Activated T-helper 17 cell treated with anti-CD3 and anti-CD28 coated beads, Interleukin-2, amount 50 U/mL, for 72 hours (primary cell): ENCODE measurements around the gene VAPA. TPM values are rescaled to one million over a fixed set of nuclear protein-coding genes. Genes with fewer than 3 reads are reported as not detected.
A peak's percentile ranks its signal among the peaks of the same experiment; 100 is the strongest.
"Not testable (repeated sequence)": the region's sequence is repeated elsewhere in the genome, so short reads cannot be mapped to it uniquely, and the experiment has no call there.

Source experiments
- ATAC-seq: fragments of 150-1000 bp; cut with Tn5 transposase; replicated peaks from 2 replicates; pipeline ENCODE4 v1.10.0; 2021; ENCODE audit warnings: mild to moderate bottlenecking, moderate library complexity
- H3K27ac Mint-ChIP-seq: one replicate; pipeline ENCODE4 v1.8.0; 2022; ENCODE audit warnings: mixed read lengths
- H3K27me3 Mint-ChIP-seq: one replicate; pipeline ENCODE4 v1.8.0; 2022; ENCODE audit warnings: mixed read lengths
- H3K36me3 Mint-ChIP-seq: one replicate; pipeline ENCODE4 v1.8.0; 2022; ENCODE audit warnings: low read depth, mild to moderate bottlenecking, mixed read lengths
- H3K4me1 Mint-ChIP-seq: one replicate; pipeline ENCODE4 v1.8.0; 2022; ENCODE audit warnings: mixed read lengths
- H3K4me3 Mint-ChIP-seq: one replicate; pipeline ENCODE4 v1.8.0; 2022; ENCODE audit warnings: mild to moderate bottlenecking, mixed read lengths
- H3K9me3 Mint-ChIP-seq: one replicate; pipeline ENCODE4 v1.8.0; 2022; ENCODE audit warnings: mixed read lengths
- total RNA-seq, 2 donors: library from RNA; stranded (reverse); gene quantifications; one replicate each; pipeline ENCODE4 v1.2.3, GENCODE V29; 2022

VAPA gene
- total RNA-seq, 2 donors from 2014 or later = 135 to 185 TPM

GRCh38 chr18:9877655-9878014 lies 36.2 kb upstream of the VAPA start:
- Mint-ChIP-seq H3K9me3 (no peaks in the 10 kb centered on the region), H3K27ac (peak overlapping the region; percentile 14), H3K4me3 (peak overlapping the region; percentile 50)

GRCh38 chr18:9878095-9878494 lies 35.7 kb upstream of the VAPA start:
- Mint-ChIP-seq H3K27me3 (peaks cover 14% of the 10 kb centered on the region), H3K9me3 (no peaks in the 10 kb centered on the region)
- ATAC-seq = no peak

More at GRCh38 chr18:9877655-9878014, 36.2 kb upstream of the VAPA start:
- no peak for ATAC-seq
- H3K36me3 Mint-ChIP-seq = no peaks in the 10 kb centered on the region
- peaks cover 13% of the 10 kb centered on the region for H3K4me1 Mint-ChIP-seq
- peaks cover 17% of the 10 kb centered on the region for H3K27me3 Mint-ChIP-seq

GRCh38 chr18:9878783-9879242 lies 35.0 kb upstream of the VAPA start:
- H3K27ac Mint-ChIP-seq = no peak overlapping the region
- H3K9me3 Mint-ChIP-seq = no peaks in the 10 kb centered on the region
- ATAC-seq = no peak
- H3K4me1 Mint-ChIP-seq = peaks cover 13% of the 10 kb centered on the region
- H3K4me3 Mint-ChIP-seq = no peak overlapping the region
- H3K27me3 Mint-ChIP-seq = peaks cover 11% of the 10 kb centered on the region
- no peaks in the 10 kb centered on the region for H3K36me3 Mint-ChIP-seq

More at GRCh38 chr18:9878095-9878494, 35.7 kb upstream of the VAPA start:
- Mint-ChIP-seq H3K4me1 (peaks cover 13% of the 10 kb centered on the region), H3K4me3 (no peak overlapping the region), H3K27ac (no peak overlapping the region), H3K36me3 (no peaks in the 10 kb centered on the region)

GRCh38 chr18:9884090-9884489 lies 29.7 kb upstream of the VAPA start:
- H3K4me3 Mint-ChIP-seq = no peak overlapping the region
- no peak overlapping the region for H3K27ac Mint-ChIP-seq
- no peaks in the 10 kb centered on the region for H3K9me3 Mint-ChIP-seq
- peaks cover 4% of the 10 kb centered on the region for H3K27me3 Mint-ChIP-seq
- no peaks in the 10 kb centered on the region for H3K36me3 Mint-ChIP-seq
- no peaks in the 10 kb centered on the region for H3K4me1 Mint-ChIP-seq
- no peak for ATAC-seq

- H3K4me1 Mint-ChIP-seq = no peaks in the 10 kb centered on the region
- H3K4me3 Mint-ChIP-seq = no peak overlapping the region
- no peak overlapping the region for H3K27ac Mint-ChIP-seq
- peaks cover 4% of the 10 kb centered on the region for H3K27me3 Mint-ChIP-seq
- ATAC-seq = no peak
- H3K36me3 Mint-ChIP-seq = no peaks in the 10 kb centered on the region
- no peaks in the 10 kb centered on the region for H3K9me3 Mint-ChIP-seq
Observed at GRCh38 chr18:9884532-9885140, 29.2 kb upstream of the VAPA start.

- H3K27ac Mint-ChIP-seq = no peak within 1 kb of the TSS
- no peak within 1 kb of the TSS for H3K4me3 Mint-ChIP-seq
- peak; percentile 78 for ATAC-seq
Observed at GRCh38 chr18:9885170-9886004, 28.4 kb upstream of the VAPA start, which contains the start of gene TXNDC2. Gene TXNDC2 (plus strand): TSS chr18:9885973. CDS start chr18:9886681, 708 bp downstream.

GRCh38 chr18:9886005-9886348 lies 27.8 kb upstream of the VAPA start:
- no peak overlapping the region for H3K27ac Mint-ChIP-seq
- H3K4me3 Mint-ChIP-seq = no peak overlapping the region
- no peaks in the 10 kb centered on the region for H3K36me3 Mint-ChIP-seq
- H3K4me1 Mint-ChIP-seq = no peaks in the 10 kb centered on the region
- peaks cover 4% of the 10 kb centered on the region for H3K27me3 Mint-ChIP-seq
- H3K9me3 Mint-ChIP-seq = no peaks in the 10 kb centered on the region
- ATAC-seq = no peak

More at GRCh38 chr18:9885170-9886004, 28.4 kb upstream of the VAPA start, which contains the start of gene TXNDC2:
- Mint-ChIP-seq H3K36me3 (no peaks in the 10 kb centered on the region), H3K9me3 (no peaks in the 10 kb centered on the region), H3K4me1 (no peaks in the 10 kb centered on the region), H3K27me3 (peaks cover 4% of the 10 kb centered on the region)

- Mint-ChIP-seq H3K4me3 (no peak overlapping the region), H3K27me3 (peaks cover 4% of the 10 kb centered on the region), H3K9me3 (no peaks in the 10 kb centered on the region), H3K36me3 (no peaks in the 10 kb centered on the region), H3K4me1 (no peaks in the 10 kb centered on the region), H3K27ac (no peak overlapping the region)
- ATAC-seq = no peak
Observed at GRCh38 chr18:9887992-9888391, 25.8 kb upstream of the VAPA start.

- no peak for ATAC-seq
- Mint-ChIP-seq H3K4me3 (no peak overlapping the region), H3K9me3 (no peaks in the 10 kb centered on the region), H3K27me3 (peaks cover 3% of the 10 kb centered on the region), H3K36me3 (no peaks in the 10 kb centered on the region), H3K4me1 (no peaks in the 10 kb centered on the region), H3K27ac (no peak overlapping the region)
Observed at GRCh38 chr18:9890196-9890595, 23.6 kb upstream of the VAPA start.

- Mint-ChIP-seq H3K4me3 (no peak overlapping the region), H3K27ac (no peak overlapping the region), H3K4me1 (no peaks in the 10 kb centered on the region), H3K36me3 (no peaks in the 10 kb centered on the region), H3K27me3 (no peaks in the 10 kb centered on the region), H3K9me3 (no peaks in the 10 kb centered on the region)
- ATAC-seq = no peak
Observed at GRCh38 chr18:9890957-9891356, 22.9 kb upstream of the VAPA start.

- H3K4me1 Mint-ChIP-seq, H3K9me3 Mint-ChIP-seq, ATAC-seq, H3K27me3 Mint-ChIP-seq, H3K4me3 Mint-ChIP-seq, H3K36me3 Mint-ChIP-seq, H3K27ac Mint-ChIP-seq: not testable (repeated sequence)
Observed at GRCh38 chr18:9891515-9891914, 22.3 kb upstream of the VAPA start.

- peak; percentile 38 for ATAC-seq
- H3K4me1 Mint-ChIP-seq = peaks cover 5% of the 10 kb centered on the region
- H3K4me3 Mint-ChIP-seq = no peak overlapping the region
- H3K36me3 Mint-ChIP-seq = no peaks in the 10 kb centered on the region
- no peaks in the 10 kb centered on the region for H3K27me3 Mint-ChIP-seq
- H3K27ac Mint-ChIP-seq = no peak overlapping the region
- no peaks in the 10 kb centered on the region for H3K9me3 Mint-ChIP-seq
Observed at GRCh38 chr18:9894454-9895068, 19.3 kb upstream of the VAPA start.

GRCh38 chr18:9897129-9897528 lies 16.7 kb upstream of the VAPA start:
- no peaks in the 10 kb centered on the region for H3K9me3 Mint-ChIP-seq
- no peak for ATAC-seq
- no peak overlapping the region for H3K27ac Mint-ChIP-seq
- H3K27me3 Mint-ChIP-seq = no peaks in the 10 kb centered on the region
- H3K4me1 Mint-ChIP-seq = peaks cover 5% of the 10 kb centered on the region
- H3K4me3 Mint-ChIP-seq = no peak overlapping the region
- H3K36me3 Mint-ChIP-seq = no peaks in the 10 kb centered on the region

GRCh38 chr18:9897787-9898291 lies 16.0 kb upstream of the VAPA start:
- H3K4me1 Mint-ChIP-seq, H3K4me3 Mint-ChIP-seq, H3K27ac Mint-ChIP-seq, H3K9me3 Mint-ChIP-seq, H3K36me3 Mint-ChIP-seq, ATAC-seq, H3K27me3 Mint-ChIP-seq: not testable (repeated sequence)
